ENCODE measurements around the gene GRID1. TPM values are rescaled to one million over a fixed set of nuclear protein-coding genes. Genes with fewer than 3 reads are reported as not detected.

GRID1 gene
- total RNA-seq, 1 experiment from 2014 or later, result not detected

DNA sequence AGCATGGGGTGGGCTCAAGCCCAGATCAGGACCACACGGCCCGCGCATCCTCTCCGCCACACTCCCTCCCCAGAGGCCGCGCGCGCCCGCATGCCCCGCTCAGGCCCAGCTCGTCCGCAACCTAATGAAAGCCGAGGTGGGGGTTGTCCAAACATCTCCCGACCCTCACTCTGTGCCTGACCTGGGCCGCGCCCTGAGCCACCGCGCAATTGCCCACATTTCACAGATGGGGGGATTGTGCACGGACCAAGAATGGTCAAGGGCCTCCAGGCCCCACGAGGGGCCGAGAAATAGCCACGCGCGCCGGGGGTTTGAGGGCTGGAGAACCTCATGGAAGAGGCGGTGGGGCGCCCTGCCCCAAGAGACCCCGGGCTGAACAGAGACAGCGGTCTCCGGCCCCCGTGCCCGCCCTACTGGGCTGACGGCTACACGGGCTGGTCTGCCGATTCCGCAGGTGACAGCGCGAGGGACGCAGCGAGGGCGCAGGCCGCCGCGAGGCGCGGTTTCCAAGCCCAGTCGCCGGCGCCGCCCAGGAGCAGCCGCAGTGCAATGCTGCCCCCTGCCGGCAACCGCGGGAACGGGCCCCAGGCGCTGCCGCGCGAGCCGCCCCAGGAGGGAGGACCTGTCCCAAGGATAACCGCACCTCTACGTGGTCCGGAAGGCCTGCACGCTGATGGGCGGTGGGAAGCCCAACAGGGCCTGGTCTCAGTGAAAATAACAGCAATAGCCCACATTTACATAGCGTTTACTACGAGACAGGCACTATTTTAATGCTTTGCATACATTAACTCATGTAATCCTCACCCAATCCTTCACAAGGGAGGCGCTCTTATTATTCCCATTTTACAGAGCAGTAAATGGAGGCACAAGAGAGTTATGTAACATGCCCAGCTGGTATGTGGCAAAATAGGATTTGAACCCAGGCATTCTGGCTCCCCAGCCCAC, 10.5 kb upstream of the GRID1 start:
- BruUV-seq (replicated peaks), result no TSS peak
- H2AFZ ChIP-seq, result no peak overlapping the region
- H4K20me1 ChIP-seq (ENCODE audit: insufficient read depth), result no peaks in the 10 kb centered on the region
- ChIA-PET CTCF (no interaction called here), POLR2A (ENCODE audit: unreplicated experiment) (no interaction called here)
- no peak overlapping the region for H3K27ac ChIP-seq
- no peaks in the 10 kb centered on the region for H3K36me3 ChIP-seq (ENCODE audit: low read depth)
- H3K4me1 ChIP-seq (replicated peaks; ENCODE audit: insufficient read depth), result no peaks in the 10 kb centered on the region
- no peaks in the 10 kb centered on the region for H3F3A ChIP-seq (ENCODE audit: insufficient read depth, low read depth)
- H3K4me3 ChIP-seq, result no peak overlapping the region
- 0 out of 2 replicates have a peak overlapping the region, but pooled peaks have one; percentile 44 for H3K4me2 ChIP-seq
- peak in 1 of 2 experiments; percentile 78 for DNase-seq
- peaks cover 7% of the 10 kb centered on the region; the same call in 1 of the 2 replicates for H3K27me3 ChIP-seq (ENCODE audit: insufficient read depth, low read depth)
- no peaks in the 10 kb centered on the region for H3K9me2 ChIP-seq (ENCODE audit: insufficient read depth)
- TF ChIP-seq EZH2 (IDR thresholded peaks at IDR 0.05; ENCODE audit: low read depth), result no peak
- TF ChIP-seq, protein P1, sequence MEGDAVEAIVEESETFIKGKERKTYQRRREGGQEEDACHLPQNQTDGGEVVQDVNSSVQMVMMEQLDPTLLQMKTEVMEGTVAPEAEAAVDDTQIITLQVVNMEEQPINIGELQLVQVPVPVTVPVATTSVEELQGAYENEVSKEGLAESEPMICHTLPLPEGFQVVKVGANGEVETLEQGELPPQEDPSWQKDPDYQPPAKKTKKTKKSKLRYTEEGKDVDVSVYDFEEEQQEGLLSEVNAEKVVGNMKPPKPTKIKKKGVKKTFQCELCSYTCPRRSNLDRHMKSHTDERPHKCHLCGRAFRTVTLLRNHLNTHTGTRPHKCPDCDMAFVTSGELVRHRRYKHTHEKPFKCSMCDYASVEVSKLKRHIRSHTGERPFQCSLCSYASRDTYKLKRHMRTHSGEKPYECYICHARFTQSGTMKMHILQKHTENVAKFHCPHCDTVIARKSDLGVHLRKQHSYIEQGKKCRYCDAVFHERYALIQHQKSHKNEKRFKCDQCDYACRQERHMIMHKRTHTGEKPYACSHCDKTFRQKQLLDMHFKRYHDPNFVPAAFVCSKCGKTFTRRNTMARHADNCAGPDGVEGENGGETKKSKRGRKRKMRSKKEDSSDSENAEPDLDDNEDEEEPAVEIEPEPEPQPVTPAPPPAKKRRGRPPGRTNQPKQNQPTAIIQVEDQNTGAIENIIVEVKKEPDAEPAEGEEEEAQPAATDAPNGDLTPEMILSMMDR (conservative IDR thresholded peaks at IDR 0.05), result peak; percentile 79
- no peaks in the 10 kb centered on the region for H3K9me3 ChIP-seq (ENCODE audit: insufficient read depth, low read depth)
- intact Hi-C loops (cut with micrococcal nuclease; ENCODE audit: unreplicated experiment), result loop anchor here (1.0 to 5.0 kb wide), 2 partner anchors 115 to 275 kb away; no protein-coding TSS in a partner anchor
- no peaks in the 10 kb centered on the region for H3K79me2 ChIP-seq (ENCODE audit: low read depth)

GRCh38 chr10:86376403-86376802, 9.8 kb upstream of the GRID1 start:
- intact Hi-C loops (cut with micrococcal nuclease; ENCODE audit: unreplicated experiment), result loop anchor here (5.0 kb wide), 1 partner anchor 274 kb away; no protein-coding TSS in a partner anchor
- Histone ChIP-seq H4K20me1 (ENCODE audit: insufficient read depth) (no peaks in the 10 kb centered on the region), H3K27ac (no peak overlapping the region), H3K4me1 (replicated peaks; ENCODE audit: insufficient read depth) (no peaks in the 10 kb centered on the region), H3K27me3 (ENCODE audit: insufficient read depth, low read depth) (peaks cover 7% of the 10 kb centered on the region; the same call in 1 of the 2 replicates), H3F3A (ENCODE audit: insufficient read depth, low read depth) (no peaks in the 10 kb centered on the region), H3K9me2 (ENCODE audit: insufficient read depth) (no peaks in the 10 kb centered on the region), H2AFZ (no peak overlapping the region), H3K4me2 (no peak overlapping the region), H3K79me2 (ENCODE audit: low read depth) (no peaks in the 10 kb centered on the region), H3K4me3 (no peak overlapping the region), H3K36me3 (ENCODE audit: low read depth) (no peaks in the 10 kb centered on the region), H3K9me3 (ENCODE audit: insufficient read depth, low read depth) (no peaks in the 10 kb centered on the region)
- POLR2A ChIA-PET (ENCODE audit: unreplicated experiment), result no interaction called here
- no TSS peak for BruUV-seq (replicated peaks)
- DNase-seq, result no peak
- TF ChIP-seq, protein P1 (conservative IDR thresholded peaks at IDR 0.05), result no peak
- no peak for TF ChIP-seq EZH2 (IDR thresholded peaks at IDR 0.05; ENCODE audit: low read depth)
- CTCF ChIA-PET, result no interaction called here

GRCh38 chr10:86375204-86375603, 8.6 kb upstream of the GRID1 start:
- Histone ChIP-seq H4K20me1 (ENCODE audit: insufficient read depth) (no peaks in the 10 kb centered on the region), H3K4me1 (replicated peaks; ENCODE audit: insufficient read depth) (no peaks in the 10 kb centered on the region), H3K4me2 (no peak overlapping the region), H3K27ac (no peak overlapping the region), H3K4me3 (no peak overlapping the region), H3K79me2 (ENCODE audit: low read depth) (no peaks in the 10 kb centered on the region), H3K9me2 (ENCODE audit: insufficient read depth) (no peaks in the 10 kb centered on the region), H3K27me3 (ENCODE audit: insufficient read depth, low read depth) (no peaks in the 10 kb centered on the region), H3F3A (ENCODE audit: insufficient read depth, low read depth) (no peaks in the 10 kb centered on the region), H2AFZ (no peak overlapping the region), H3K9me3 (ENCODE audit: insufficient read depth, low read depth) (no peaks in the 10 kb centered on the region), H3K36me3 (ENCODE audit: low read depth) (no peaks in the 10 kb centered on the region)
- POLR2A ChIA-PET (ENCODE audit: unreplicated experiment), result no interaction called here
- TF ChIP-seq, protein P1 (conservative IDR thresholded peaks at IDR 0.05), result no peak
- no peak for TF ChIP-seq EZH2 (IDR thresholded peaks at IDR 0.05; ENCODE audit: low read depth)
- CTCF ChIA-PET, result no interaction called here
- DNase-seq, result no peak
- intact Hi-C loops (cut with micrococcal nuclease; ENCODE audit: unreplicated experiment), result loop anchor here (5.0 kb wide), 1 partner anchor 273 kb away; no protein-coding TSS in a partner anchor
- no TSS peak for BruUV-seq (replicated peaks)
